Left lung (tissue), 10 donors: Measurements from ENCODE around the gene GRWD1. TPM values are rescaled to one million over a fixed set of nuclear protein-coding genes. Genes with fewer than 3 reads are reported as not detected.

ENCODE experiments used
- ATAC-seq: fragments of 200-7000 bp; cut with Tn5 transposase; one replicate; pipeline ENCODE4 v1.9.1; 2020; ENCODE audit warnings: moderate library complexity
- DNase-seq, 4 donors: peaks; one replicate each; pipeline ENCODE4 v3.0.0-alpha.2; 2013 to 2020
- H3K27ac ChIP-seq, 2 donors: fragments of 200-600 bp; sonication (generic) in 1 of 2; one replicate each; pipeline versions ENCODE4 v1.5.0 to v1.8.0; 2020 to 2021
- H3K27me3 ChIP-seq, 2 donors: fragments of 200-600 bp; sonication (generic) in 1 of 2; one replicate each; pipeline versions ENCODE4 v1.5.0 to v1.8.0; 2020 to 2021
- H3K36me3 ChIP-seq, 2 donors: fragments of 200-600 bp; sonication (generic) in 1 of 2; one replicate each; pipeline versions ENCODE4 v1.5.0 to v1.8.0; 2020 to 2021
- H3K4me1 ChIP-seq, 2 donors: fragments of 200-600 bp; one replicate each; pipeline ENCODE4 v1.8.0; 2021
- H3K4me3 ChIP-seq, 2 donors: fragments of 200-600 bp; sonication (generic) in 1 of 2; one replicate each; pipeline versions ENCODE4 v1.5.0 to v1.8.0; 2020 to 2021; ENCODE audit warnings: mild to moderate bottlenecking in 1 of 2
- H3K9me3 ChIP-seq, 2 donors: fragments of 200-600 bp; sonication (generic) in 1 of 2; one replicate each; pipeline versions ENCODE4 v1.5.0 to v1.8.0; 2020 to 2021
- CTCF ChIP-seq, 2 donors: fragments of 200-600 bp; sonication (generic) in 1 of 2; IDR thresholded peaks; one replicate each; pipeline versions ENCODE4 v1.5.0 to v1.8.0; 2021; ENCODE audit warnings: antibody characterized with exemption in 2 of 2
- intact Hi-C, 2 donors: fragments of 100-400 bp; cut with DNase I; formaldehyde crosslinking; loops; one replicate each; pipeline versions ENCODE4 v1.11.2 to v1.14.2; 2022
- polyA plus RNA-seq, 6 donors: library from polyadenylated mRNA; unstranded; fragments of 120-200 nt; gene quantifications; one replicate each; pipeline ENCODE4 v1.2.1, GENCODE V29; 2013; ENCODE audit not compliant: insufficient read length in 6 of 6
- total RNA-seq, 2 donors: library from RNA; stranded (reverse); fragmentation: NEBNext Ultra II Directional; extraction: Animal tissue kit (Norgen Biotek cat#: 25700); gene quantifications; one replicate each; pipeline ENCODE4 v1.2.1, GENCODE V29; 2021
- donor health status: DM: no; HTN: yes; CAD: no.
- donor health status: DM: no; HTN: no; CAD: no.

The GRWD1 gene
- total and polyA plus RNA-seq, 8 donors: 18.4 to 33.8 (median 24.4) TPM

- Histone ChIP-seq H3K27ac (peak overlapping the region; percentile 72), H3K9me3 (no peaks in the 10 kb centered on the region), H3K27me3 (peaks cover 0 to 4% of the 10 kb centered on the region in 2 donors), H3K4me1 (peaks cover 8 to 23% of the 10 kb centered on the region in 2 donors), H3K36me3 (peaks cover 0 to 41% of the 10 kb centered on the region in 2 donors), H3K4me3 (peak overlapping the region; percentile 26 to 40)
- peak in 1 of 4 donors; percentile 55 for DNase-seq
- no peak for TF ChIP-seq CTCF (IDR thresholded peaks at IDR 0.05)
- intact Hi-C loops: no loop called here
- peak; percentile 66 for ATAC-seq
Observed at GRCh38 chr19:48480183-48480557, 34.4 kb downstream of the GRWD1 start.

GRCh38 chr19:48480558-48481500 is 35.0 kb downstream of the GRWD1 start:
- intact Hi-C loops: no loop called here
- Histone ChIP-seq H3K36me3 (peaks cover 0 to 35% of the 10 kb centered on the region in 2 donors), H3K27me3 (peaks cover 0 to 4% of the 10 kb centered on the region in 2 donors), H3K4me1 (peaks cover 8 to 23% of the 10 kb centered on the region in 2 donors), H3K27ac (peak overlapping the region; percentile 72), H3K4me3 (peak overlapping the region; percentile 26 to 40), H3K9me3 (no peaks in the 10 kb centered on the region)
- DNase-seq: peak in 3 of 4 donors; percentile 38 to 88 (median 43)
- peak; percentile 72 for ATAC-seq
- TF ChIP-seq CTCF (IDR thresholded peaks at IDR 0.05): no peak

GRCh38 chr19:48481846-48482639 is 36.3 kb downstream of the GRWD1 start:
- DNase-seq (no peak), ATAC-seq (no peak)
- Histone ChIP-seq H3K27ac (no peak overlapping the region), H3K36me3 (peaks cover 0 to 22% of the 10 kb centered on the region in 2 donors), H3K9me3 (no peaks in the 10 kb centered on the region), H3K27me3 (peaks cover 0 to 4% of the 10 kb centered on the region in 2 donors), H3K4me3 (no peak overlapping the region), H3K4me1 (peaks cover 8 to 23% of the 10 kb centered on the region in 2 donors)
- intact Hi-C loops: no loop called here
- TF ChIP-seq CTCF (IDR thresholded peaks at IDR 0.05): no peak

GRCh38 chr19:48483301-48483700 is 37.5 kb downstream of the GRWD1 start:
- Histone ChIP-seq H3K27ac (no peak overlapping the region), H3K36me3 (peaks cover 0 to 10% of the 10 kb centered on the region in 2 donors), H3K4me3 (no peak overlapping the region), H3K27me3 (peaks cover 0 to 4% of the 10 kb centered on the region in 2 donors), H3K4me1 (peaks cover 8 to 23% of the 10 kb centered on the region in 2 donors), H3K9me3 (no peaks in the 10 kb centered on the region)
- intact Hi-C loops: no loop called here
- TF ChIP-seq CTCF (IDR thresholded peaks at IDR 0.05): no peak
- DNase-seq (no peak), ATAC-seq (no peak)
